ENCODE data around the gene MAMLD1. TPM values are rescaled to one million over a fixed set of nuclear protein-coding genes. Genes with fewer than 3 reads are reported as not detected.
A peak's percentile ranks its signal among the peaks of the same experiment; 100 is the strongest.

The MAMLD1 gene
- total RNA-seq, 1 donor from 2014 or later, result 0.94 TPM

GRCh38 chrX:150502979-150503897 is 140.1 kb downstream of the MAMLD1 start:
- DNase-seq, result no peak

GRCh38 chrX:150503898-150504219 is 140.7 kb downstream of the MAMLD1 start:
- DNase-seq, result no peak

DNA sequence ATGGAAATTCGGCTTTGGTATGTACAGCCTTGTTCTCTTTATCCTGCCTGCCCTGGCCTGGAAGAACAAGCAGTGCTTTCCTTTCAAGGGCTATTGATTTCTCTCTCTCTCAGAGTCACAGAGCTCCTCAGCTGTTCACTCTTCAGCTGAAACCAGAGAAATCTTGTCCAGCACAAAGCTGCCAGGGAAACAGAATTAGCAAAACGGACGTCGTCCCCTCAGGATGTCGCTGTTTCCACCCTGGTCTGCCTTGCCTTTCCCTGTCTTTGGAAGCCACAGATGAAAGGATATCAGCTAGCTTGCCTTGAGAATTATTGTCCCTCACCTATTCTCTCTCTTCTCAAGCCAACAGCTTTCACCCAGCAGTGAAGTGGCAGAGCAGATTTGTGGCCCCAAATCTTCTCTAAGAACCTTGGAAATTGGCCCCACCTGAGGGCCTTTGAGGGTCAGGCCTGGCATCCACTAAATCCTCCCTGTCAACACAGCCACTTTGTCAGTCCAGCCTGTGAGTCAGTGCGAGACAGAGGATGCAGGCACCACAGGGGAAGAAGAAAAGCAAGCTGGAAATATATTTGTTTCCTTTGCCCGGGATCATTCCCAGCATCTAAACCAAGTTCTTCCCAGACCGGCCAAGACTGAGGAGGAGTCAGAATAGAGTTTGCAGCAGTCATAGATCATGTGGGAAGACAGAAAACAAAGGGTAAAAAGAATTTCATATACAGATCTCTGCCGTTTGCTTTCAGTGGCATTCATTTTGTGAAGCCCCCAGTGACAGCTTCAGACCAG is 141.5 kb downstream of the MAMLD1 start:
- DNase-seq, result no peak

- DNase-seq, result no peak
Measured at GRCh38 chrX:150506020-150506419, 142.9 kb downstream of the MAMLD1 start.

GRCh38 chrX:150506486-150506885 is 143.4 kb downstream of the MAMLD1 start:
- DNase-seq, result no peak

GRCh38 chrX:150507251-150507856 is 144.2 kb downstream of the MAMLD1 start:
- no peak for DNase-seq

GRCh38 chrX:150508018-150508417 is 144.9 kb downstream of the MAMLD1 start:
- no peak for DNase-seq

DNA sequence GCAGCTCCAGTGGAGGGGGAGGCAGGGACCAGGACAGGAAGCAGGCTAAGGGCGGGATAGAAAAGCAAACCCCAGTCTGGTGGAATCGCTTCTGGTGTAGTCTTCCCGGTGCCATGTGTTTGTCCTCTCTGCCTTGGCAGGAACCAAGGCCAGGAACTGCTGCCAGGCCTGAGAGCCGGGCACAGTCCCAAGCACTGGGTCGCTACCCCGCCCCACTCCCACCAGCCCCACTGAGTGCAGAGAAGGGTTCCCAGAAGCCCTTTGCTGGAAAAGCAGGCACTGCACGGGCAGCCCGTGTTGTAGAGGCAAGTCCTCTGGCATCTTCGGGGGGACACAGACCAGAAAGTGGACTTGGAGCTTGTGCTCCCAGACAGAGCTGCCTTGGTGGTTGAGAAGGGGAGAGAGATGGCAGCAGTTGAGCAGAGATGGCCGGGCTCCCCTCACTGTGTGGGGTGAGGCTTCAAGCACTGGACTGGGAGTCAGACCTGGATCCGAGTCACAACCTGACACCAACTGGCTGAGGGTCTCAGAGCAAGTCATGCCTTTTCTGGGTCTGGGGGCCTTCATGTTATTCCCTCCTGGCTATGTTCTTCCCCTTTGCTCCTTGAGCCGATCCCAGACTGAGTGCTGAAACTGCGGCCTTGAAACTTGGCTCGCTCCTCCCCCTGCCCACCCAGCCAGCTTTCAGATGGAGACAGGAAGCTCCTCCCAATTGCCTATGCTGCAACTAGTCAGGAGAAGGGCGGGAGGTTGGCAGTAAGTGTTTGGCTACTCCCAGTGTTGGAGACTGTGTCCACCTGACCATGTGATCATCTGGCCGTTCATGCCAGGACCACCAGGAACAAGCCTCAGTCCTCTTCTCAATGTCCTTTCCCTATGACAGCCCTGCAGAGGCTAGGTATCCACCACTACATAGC is 145.6 kb downstream of the MAMLD1 start:
- DNase-seq, result peak; percentile 24

- no peak for DNase-seq
Measured at GRCh38 chrX:150509703-150510102, 146.6 kb downstream of the MAMLD1 start.

- DNase-seq, result no peak
Measured at GRCh38 chrX:150512461-150512901, 149.4 kb downstream of the MAMLD1 start.

DNA sequence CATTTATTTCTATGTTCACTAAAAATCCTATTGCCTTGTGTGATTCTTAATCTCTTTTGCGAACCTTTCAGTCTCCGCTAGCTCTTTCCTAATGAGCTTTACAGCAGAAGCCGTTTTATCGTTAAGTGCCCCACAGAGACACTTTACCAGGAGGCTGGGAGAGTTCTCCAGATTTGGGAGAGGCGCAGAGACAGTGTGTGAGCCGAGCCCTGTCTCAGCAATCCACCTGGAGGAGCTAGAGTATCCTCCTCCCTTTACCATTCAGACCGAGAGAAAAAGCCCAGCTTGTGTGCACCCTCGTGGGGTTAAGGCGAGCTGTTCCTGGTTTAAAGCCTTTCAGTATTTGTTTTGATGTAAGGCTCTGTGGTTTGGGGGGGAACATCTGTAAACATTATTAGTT is 150.4 kb downstream of the MAMLD1 start:
- no peak for DNase-seq

DNA sequence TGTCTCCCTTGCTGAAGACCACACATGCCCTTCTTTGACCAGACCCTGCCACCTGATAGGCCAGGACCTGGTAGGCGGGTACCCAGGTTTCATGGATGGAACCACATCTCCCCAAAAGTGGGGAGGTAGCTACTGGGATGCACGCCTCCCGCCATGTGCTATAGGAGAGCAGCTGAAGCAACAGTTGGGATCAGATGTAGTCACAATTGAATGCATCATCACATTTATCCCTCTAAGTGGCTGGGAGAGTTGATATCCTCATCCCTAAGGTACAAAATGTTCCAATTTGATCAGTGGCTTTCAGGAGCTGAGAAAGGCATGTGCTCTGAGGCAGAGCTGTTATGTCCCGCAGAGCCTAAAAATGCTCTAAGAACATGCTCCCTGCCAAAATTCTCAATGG is 151.3 kb downstream of the MAMLD1 start:
- no peak for DNase-seq

DNA sequence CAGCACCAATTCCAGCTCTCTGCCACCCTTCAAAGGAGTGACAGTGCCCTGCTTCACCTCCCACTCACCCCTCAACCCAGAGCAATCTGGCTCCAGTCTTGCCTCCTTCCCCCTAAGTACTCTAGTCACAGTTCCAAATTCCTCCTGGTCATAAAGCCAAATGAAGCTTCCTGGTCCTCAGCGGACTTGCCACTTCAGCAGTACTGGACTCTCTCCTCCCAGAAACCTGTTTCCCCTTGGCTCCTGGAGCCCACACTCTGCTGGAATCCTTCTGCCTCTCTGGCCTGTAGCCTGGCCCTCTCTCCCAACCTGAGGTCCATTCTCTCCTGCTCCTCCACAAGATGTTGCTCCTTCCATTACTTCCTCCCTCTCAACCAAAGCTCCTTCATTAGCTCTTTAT is 152.7 kb downstream of the MAMLD1 start:
- DNase-seq, result no peak

DNA sequence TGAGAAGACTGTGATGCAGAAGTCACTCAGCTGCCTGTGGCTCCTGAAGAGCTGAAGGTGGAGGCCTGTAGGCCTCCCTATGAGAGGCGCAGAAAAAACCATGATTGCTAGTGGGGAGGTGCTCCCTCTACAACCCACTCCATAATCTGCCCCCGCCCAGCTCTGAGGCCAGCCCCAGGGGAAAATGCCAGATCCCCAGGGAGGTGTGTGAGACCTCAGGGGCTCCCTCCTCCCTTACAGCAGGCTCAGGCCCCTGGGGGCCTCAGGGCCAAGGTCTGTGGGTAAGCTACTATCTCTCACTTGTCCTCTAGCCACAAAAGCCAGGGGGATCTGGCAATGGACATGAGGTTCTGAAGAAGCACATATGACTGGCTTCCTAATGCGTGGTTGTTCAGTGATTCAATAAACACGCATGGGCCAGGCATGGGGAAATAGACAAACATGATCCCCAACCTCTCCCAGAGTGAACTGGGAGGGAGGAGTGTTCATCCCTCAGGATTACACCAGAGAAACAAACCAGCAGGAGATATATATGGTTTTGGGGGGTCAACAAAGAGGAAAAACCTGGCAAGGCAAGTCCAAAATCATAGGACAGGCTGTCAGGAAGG is 154.3 kb downstream of the MAMLD1 start:
- no peak for DNase-seq

DNA sequence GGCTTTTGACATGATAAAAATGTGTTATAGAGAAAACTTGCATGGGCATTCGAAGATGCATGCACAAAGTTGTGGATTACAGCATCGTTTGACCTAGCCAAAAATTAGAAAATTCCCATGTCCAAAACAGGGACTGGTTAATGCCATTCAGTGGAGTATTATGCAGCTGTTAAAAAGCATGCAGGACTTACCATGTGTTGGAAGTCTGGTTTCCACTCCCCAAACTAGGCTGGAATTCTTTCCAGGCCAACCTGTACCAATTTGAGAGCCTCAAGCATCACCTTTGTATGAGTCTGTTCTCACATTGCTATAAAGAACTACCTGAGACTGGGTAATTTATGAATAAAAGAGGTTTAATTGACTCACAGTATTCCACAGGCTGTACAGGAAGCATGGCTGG is 159.4 kb downstream of the MAMLD1 start:
- no peak for DNase-seq

DNA sequence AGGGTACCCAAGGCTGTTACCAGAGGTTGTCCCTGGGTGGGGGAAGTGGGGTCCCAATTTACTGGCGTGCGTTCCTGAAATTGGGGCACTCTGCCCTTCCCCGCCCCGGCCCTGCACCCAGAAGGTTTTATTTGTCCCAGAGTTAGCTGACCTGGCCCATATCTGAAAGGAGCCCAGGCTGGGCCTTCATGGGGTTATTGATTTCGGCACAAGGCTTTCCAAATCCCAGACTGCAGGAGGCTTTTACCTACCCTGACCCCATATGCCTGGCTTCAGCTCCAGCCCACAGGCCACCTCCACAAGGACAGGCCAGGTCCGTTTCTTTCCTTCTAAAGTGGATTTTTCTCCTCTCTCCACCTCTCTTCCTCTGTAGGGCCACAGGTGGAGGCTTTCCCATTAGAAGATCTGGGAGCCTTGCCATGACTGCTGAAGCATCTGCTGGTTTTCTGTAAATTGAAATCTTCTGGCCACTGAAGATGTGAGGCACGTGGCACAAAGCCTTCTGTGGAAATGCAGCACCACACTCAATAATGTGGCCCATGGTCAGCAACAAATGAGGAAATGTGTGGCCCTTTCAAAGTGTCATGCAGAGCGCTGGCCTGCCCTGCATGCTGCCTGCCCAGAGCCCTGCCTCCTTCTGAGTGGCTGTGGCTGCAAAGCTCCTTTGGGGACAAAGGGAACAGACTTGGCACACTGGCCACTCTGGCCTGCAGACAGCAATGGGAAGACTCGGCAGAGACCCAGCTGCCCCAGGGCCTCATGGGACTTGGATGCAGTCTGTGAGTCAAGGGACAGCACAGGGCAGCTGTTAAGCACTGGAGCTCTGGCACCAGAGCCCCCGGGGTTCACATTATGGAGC is 162.2 kb downstream of the MAMLD1 start:
- DNase-seq, result peak; percentile 69

- DNase-seq, result no peak
Measured at GRCh38 chrX:150526692-150527091, 163.6 kb downstream of the MAMLD1 start.

DNA sequence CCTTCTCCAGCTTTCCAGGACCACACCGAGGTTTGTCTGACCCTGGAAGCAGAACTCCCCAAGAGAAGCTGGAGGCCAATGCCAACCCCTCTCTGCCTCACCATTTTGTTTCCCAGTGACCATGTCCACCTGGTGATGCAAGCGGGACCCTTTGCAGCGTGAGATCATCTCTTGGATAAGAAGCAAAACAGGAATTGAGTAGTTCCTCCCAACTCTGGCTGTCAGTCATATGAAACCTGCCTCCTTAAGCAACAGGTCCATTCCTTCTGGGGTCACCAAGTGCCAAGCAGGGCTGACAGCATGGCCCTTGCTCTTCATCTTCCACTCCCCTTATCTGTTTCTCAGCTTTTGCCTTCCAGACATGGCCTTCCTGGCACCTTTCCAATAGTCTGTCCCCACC is 164.0 kb downstream of the MAMLD1 start:
- DNase-seq, result no peak

DNA sequence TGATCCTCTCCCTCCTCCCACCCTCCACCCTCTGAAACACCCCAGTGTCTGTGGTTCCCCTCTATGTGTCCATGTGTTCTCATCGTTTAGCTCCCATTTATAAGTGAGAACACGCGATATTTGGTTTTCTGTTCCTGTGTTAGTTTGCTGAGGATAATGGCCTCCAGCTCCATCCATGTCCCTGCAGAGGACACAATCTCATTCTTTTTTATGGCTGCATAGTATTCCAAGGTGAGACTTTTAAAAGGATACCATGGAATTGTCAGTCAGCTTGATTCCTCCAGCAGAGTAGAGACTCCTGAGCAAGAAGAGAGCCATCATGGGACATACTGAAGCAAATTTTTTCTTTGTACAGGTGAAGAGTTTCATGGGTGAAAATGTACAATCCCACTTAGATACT is 166.5 kb downstream of the MAMLD1 start:
- DNase-seq, result no peak

GRCh38 chrX:150530821-150531220 is 167.7 kb downstream of the MAMLD1 start:
- no peak for DNase-seq

DNA sequence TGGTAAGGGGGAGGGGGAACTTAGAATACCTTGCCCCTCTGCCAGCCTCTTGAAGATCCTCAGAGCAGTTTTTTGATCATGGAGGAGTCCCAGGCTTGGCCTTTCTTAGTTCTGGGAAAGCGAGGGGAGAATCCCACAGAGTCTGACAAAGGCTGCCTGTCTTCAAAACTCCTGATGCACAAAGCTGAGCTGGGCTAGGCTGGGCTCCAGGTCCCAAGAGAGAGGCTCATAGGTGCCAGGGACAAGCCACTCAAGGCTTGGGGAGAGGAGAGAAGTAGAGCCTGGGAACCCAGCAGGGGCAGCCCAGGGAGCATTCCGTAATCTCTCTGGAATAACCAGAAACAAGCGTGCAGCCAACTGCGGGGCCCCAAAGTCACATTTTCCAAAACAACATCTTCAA is 168.3 kb downstream of the MAMLD1 start:
- no peak for DNase-seq

Data from occipital lobe (tissue), 2 donors.